OCI-LY1 (cell line): ENCODE results near the gene PNMA8C.

ENCODE experiments used
- EZH2 ChIP-seq: fragments of 200-600 bp; sonication (generic), shearing (Covaris generic); IDR thresholded peaks from 2 replicates; pipeline ENCODE4 v1.8.0; 2017; ENCODE audit warnings: borderline replicate concordance, mixed run types, mild to moderate bottlenecking, antibody characterized with exemption, low read length, moderate library complexity, mixed read lengths
- TF ChIP-seq, protein P1 (sequence below): fragments of 200-600 bp; sonication (generic), shearing (Covaris generic); IDR thresholded peaks from 2 replicates; pipeline ENCODE4 v1.5.1; 2017; ENCODE audit warnings: mild to moderate bottlenecking, antibody characterized with exemption, low read length, moderate library complexity, mixed read lengths

DNA sequence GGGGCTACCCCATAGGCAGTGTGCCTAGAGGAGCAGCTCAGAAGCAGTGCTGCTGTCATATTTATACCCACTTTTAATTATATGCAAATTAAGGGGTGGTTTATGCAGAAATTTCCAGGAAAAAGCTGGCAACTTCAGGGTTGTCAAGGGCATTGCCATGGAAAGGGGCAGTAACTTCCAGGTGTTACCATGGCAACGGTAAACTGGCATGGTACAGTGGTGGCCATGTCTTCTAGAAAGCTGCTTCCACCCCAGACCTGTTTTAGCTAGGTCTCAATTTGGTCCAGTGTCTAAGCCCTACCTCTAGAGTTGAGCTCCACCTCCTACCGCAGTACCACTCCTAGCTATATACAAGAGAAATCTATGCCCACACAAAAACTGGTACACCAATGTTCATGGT lies 31.3 kb upstream of the PNMA8C start:
- TF ChIP-seq EZH2 = no peak
- TF ChIP-seq, protein P1, sequence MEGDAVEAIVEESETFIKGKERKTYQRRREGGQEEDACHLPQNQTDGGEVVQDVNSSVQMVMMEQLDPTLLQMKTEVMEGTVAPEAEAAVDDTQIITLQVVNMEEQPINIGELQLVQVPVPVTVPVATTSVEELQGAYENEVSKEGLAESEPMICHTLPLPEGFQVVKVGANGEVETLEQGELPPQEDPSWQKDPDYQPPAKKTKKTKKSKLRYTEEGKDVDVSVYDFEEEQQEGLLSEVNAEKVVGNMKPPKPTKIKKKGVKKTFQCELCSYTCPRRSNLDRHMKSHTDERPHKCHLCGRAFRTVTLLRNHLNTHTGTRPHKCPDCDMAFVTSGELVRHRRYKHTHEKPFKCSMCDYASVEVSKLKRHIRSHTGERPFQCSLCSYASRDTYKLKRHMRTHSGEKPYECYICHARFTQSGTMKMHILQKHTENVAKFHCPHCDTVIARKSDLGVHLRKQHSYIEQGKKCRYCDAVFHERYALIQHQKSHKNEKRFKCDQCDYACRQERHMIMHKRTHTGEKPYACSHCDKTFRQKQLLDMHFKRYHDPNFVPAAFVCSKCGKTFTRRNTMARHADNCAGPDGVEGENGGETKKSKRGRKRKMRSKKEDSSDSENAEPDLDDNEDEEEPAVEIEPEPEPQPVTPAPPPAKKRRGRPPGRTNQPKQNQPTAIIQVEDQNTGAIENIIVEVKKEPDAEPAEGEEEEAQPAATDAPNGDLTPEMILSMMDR = no peak
